Posterior cingulate gyrus (tissue), 11 donors: ENCODE data around the gene HSPG2.

ENCODE experiments used
- DNase-seq, 10 donors: peaks; one replicate each; pipeline versions ENCODE4 v3.0.0 to v3.0.0-alpha.2; 2020 to 2021; ENCODE audit warnings: mixed read lengths in 3 of 10
- intact Hi-C: fragments of 100-400 bp; cut with DNase I; formaldehyde crosslinking; loops from one replicate; pipeline ENCODE4 v1.15.1; 2023

Gene HSPG2

DNA sequence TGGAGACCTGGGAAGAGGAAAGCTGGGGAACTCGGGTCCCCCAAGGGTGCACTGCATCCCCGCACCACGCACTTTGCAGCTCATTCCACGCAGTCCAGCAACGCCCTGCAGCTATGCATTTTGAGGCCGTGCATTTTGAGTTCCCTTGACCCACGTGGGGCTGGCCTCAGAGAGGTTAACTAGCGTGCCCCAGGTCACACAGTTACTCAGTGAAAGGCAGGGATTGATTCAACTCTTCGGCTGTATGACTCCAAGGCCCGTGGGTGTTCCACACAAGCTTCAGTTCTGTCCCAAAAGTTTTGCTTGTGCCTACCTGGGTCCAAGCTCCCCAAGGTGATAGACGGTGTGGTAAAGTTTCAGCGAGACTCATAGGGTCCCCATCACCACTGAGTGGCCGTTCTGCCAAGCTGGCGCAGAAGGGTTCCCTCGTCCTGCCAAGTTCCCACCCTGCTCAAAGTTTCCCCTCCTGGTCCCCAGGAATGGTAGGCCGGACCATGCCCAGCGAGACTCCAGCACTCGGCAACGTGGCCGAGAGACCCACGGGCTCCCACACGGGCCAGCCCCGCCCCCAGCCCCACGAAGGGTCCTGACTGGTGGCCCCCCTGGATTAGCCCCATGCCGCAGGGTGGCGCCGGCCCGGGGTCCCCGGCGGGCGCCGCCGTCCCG, 611 bp downstream of the HSPG2 start:
- no peak for DNase-seq
- intact Hi-C loops, result loop anchor here (5.0 kb wide), 1 partner anchor 154 kb away; the partner anchor contains the start of gene USP48

- no peak for DNase-seq
- intact Hi-C loops, result loop anchor here (5.0 kb wide), 1 partner anchor 154 kb away; the partner anchor contains the start of gene USP48
Observed at GRCh38 chr1:21935891-21936365, 1.2 kb downstream of the HSPG2 start.

DNA sequence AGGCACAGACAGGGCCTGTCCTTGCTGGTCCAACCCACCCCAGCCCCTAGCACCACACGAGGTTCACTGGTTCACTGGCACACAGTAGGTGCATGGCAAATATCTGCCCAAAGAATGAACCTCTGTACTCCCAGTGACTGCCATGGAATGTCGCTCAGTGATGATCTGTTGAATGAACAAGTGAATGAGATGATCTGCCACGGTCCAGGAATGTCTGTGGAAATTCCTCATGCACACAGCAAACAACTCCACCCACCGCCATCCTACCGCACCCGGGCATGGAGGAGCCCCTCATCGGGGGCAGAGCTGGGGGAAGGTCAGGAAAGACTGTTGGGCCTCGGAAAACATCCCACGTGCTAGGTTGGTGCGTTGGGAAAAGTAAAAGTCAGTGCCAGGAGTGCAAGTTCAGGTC, 1.7 kb downstream of the HSPG2 start:
- intact Hi-C loops, result loop anchor here (5.0 kb wide), 1 partner anchor 153 kb away; the partner anchor contains the start of gene USP48
- no peak for DNase-seq

- no peak for DNase-seq
- intact Hi-C loops, result no loop called here
Observed at GRCh38 chr1:21933397-21934248, 3.5 kb downstream of the HSPG2 start.

- intact Hi-C loops, result no loop called here
- no peak for DNase-seq
Observed at GRCh38 chr1:21932127-21932526, 5.0 kb downstream of the HSPG2 start.

GRCh38 chr1:21931171-21932093, 5.7 kb downstream of the HSPG2 start:
- no peak for DNase-seq
- intact Hi-C loops, result no loop called here

- intact Hi-C loops, result no loop called here
- DNase-seq, result no peak
Observed at GRCh38 chr1:21930629-21931170, 6.4 kb downstream of the HSPG2 start.

GRCh38 chr1:21930080-21930571, 7.0 kb downstream of the HSPG2 start:
- intact Hi-C loops, result no loop called here
- DNase-seq, result no peak

GRCh38 chr1:21927533-21928237, 9.4 kb downstream of the HSPG2 start:
- DNase-seq, result no peak

DNA sequence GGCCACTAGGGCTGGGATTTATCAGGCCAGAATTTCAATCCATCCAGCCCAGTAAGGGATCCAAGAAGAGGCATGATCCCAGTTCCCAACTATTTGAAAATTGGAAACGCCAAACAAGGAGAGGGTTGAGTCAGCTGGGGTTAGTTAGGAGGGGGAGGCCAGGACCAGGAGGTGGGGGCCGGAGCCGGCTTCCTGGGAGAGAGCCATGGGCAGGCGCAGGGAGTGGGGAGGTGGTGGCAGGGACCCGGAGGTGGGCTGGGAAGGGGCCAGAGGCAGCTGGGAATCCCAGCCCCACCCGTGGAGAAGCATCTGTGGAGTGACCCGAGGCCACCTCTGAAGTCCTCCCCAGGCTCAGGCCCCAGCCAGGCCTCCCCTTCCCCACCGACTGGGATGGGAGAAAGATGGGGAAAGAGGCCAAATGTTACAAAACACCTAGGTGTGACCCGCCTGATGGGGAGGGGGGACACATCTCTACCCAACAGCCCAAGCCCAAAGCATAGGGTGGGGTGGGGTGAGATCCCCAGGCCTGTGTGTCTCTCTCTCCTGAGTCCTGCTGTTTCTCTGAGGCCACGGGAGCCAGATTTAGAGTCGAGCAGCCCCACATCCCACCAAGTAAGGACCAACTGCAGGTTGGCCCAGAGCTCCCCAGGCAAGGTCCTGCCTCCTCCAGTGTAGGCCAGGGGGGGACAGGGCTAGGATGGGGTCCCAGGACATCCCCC, 10.1 kb downstream of the HSPG2 start:
- no peak for DNase-seq

More at GRCh38 chr1:21927533-21928237, 9.4 kb downstream of the HSPG2 start:
- intact Hi-C loops, result no loop called here

DNA sequence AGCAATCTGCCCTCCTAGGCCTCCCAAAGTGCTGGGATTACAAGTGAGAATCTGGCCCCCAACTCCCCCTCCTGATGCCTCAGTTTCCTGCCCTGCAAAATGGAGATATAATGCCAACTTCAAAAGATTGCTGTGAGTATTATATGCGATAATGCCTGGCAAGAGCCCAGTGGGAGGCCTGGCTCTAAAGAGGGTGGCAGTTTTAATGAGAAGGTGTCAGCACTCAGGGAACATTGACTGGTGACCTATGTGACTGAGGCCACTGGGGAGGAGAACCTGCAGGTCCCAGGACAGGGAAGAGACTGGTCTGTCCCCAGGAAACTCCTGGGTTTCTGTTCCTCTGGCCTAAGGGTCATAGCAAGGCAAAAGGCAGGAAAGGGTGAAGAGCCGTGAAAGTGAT, 11.0 kb downstream of the HSPG2 start:
- intact Hi-C loops, result no loop called here
- no peak for DNase-seq

More for the DNA sequence above, 10.1 kb downstream of the HSPG2 start:
- intact Hi-C loops, result no loop called here

- intact Hi-C loops, result no loop called here
- DNase-seq, result no peak
Observed at GRCh38 chr1:21925334-21925940, 11.7 kb downstream of the HSPG2 start.

- intact Hi-C loops, result no loop called here
- no peak for DNase-seq
Observed at GRCh38 chr1:21924503-21925005, 12.6 kb downstream of the HSPG2 start.

- DNase-seq, result no peak
- intact Hi-C loops, result no loop called here
Observed at GRCh38 chr1:21922090-21923013, 14.8 kb downstream of the HSPG2 start.

DNA sequence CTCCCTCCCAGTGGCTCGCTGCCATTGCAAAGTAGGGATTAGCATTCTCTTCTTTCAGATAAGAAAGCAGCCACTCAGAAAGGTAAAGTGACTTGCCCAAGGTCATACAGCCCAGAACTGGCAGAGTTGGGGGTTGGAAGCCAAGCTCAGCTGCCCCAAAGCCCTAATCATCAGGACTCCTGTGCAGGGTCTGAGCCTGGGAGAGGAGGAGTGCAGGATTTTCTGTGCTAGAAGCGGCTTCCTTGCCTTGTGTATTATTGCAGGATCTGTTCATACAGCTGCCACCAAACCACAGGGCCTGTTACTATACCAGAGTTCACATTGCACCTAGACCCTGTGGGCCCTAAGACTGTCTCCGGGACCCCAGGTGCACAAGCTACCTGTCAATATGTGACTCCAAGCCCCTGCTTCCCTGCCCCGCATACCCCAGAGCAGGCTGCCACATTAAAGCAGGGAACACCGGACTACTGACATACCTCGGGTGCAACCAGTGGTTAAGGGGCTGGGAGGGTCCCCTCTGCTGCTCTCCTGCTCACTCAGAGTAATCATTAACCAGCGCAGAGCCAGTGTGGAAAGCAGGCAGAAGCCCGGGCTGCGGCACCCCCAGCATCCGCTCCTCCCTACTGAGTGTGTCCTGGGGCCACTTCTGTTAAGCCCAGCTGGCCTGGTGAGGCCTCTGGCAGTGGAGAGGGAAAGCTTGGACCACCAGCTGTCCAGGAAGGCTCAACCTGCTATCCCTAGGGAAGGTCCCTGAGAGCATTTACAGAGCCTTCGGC, 15.8 kb downstream of the HSPG2 start:
- intact Hi-C loops, result no loop called here
- DNase-seq, result no peak

DNA sequence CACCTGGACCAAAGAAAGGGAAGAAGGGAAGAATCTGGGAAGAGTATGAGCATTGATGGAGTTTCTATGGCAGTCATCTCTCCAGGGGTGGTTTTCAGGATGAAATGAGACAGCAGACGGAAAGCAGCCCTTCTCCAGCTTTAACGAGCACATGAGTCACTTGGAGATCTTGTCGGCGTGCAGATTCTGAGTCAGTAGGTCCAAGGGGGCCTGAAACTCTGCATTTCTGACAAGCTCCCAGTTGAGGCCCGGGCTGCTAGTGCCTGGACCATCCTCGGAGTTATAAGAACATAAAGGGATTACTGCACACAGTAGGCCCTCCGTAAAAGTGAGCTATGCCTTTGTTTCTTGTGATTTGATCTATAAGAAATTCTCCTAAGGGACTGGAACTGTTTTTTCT, 17.6 kb downstream of the HSPG2 start:
- no peak for DNase-seq
- intact Hi-C loops, result no loop called here
